HG03135 (cell line): Measurements from ENCODE around the gene ACKR1.

Source experiments
- ATAC-seq: cut with Tn5 transposase; IDR thresholded peaks from one replicate; pipeline ENCODE4 v1.9.1; 2021; ENCODE audit warnings: mild to moderate bottlenecking, moderate library complexity; ENCODE audit not compliant: unreplicated experiment

Gene ACKR1

GRCh38 chr1:159187033-159187432 lies 17.6 kb upstream of the ACKR1 start:
- ATAC-seq = no peak

GRCh38 chr1:159187647-159188374 lies 16.9 kb upstream of the ACKR1 start:
- no peak for ATAC-seq

- ATAC-seq = peak; percentile 80
Measured at GRCh38 chr1:159188375-159188788, 16.3 kb upstream of the ACKR1 start.

- ATAC-seq = no peak
Measured at GRCh38 chr1:159190441-159190840, 14.2 kb upstream of the ACKR1 start.

- ATAC-seq = no peak
Measured at GRCh38 chr1:159196543-159196942, 8.1 kb upstream of the ACKR1 start.

GRCh38 chr1:159197561-159198557 lies 6.8 kb upstream of the ACKR1 start:
- ATAC-seq = peak; percentile 81

- ATAC-seq = no peak
Measured at GRCh38 chr1:159199901-159200300, 4.8 kb upstream of the ACKR1 start.

GRCh38 chr1:159200769-159201168 lies 3.9 kb upstream of the ACKR1 start:
- ATAC-seq = no peak

- ATAC-seq = no peak
Measured at GRCh38 chr1:159201642-159202041, 3.0 kb upstream of the ACKR1 start.

GRCh38 chr1:159203610-159204009 lies 1.1 kb upstream of the ACKR1 start:
- no peak for ATAC-seq

GRCh38 chr1:159205225-159205624 lies 550 bp downstream of the ACKR1 start:
- ATAC-seq = no peak

GRCh38 chr1:159206110-159206509 lies 1.4 kb downstream of the ACKR1 start:
- no peak for ATAC-seq

- no peak for ATAC-seq
Measured at GRCh38 chr1:159207080-159207479, 2.4 kb downstream of the ACKR1 start.

GRCh38 chr1:159207774-159208173 lies 3.1 kb downstream of the ACKR1 start:
- no peak for ATAC-seq

- ATAC-seq = no peak
Measured at GRCh38 chr1:159208175-159208825, 3.6 kb downstream of the ACKR1 start.

GRCh38 chr1:159209061-159209460 lies 4.4 kb downstream of the ACKR1 start:
- ATAC-seq = no peak

- ATAC-seq = no peak
Measured at GRCh38 chr1:159211331-159212136, 6.9 kb downstream of the ACKR1 start.

- ATAC-seq = no peak
Measured at GRCh38 chr1:159212596-159212995, 7.9 kb downstream of the ACKR1 start.

GRCh38 chr1:159214149-159214760 lies 9.6 kb downstream of the ACKR1 start:
- no peak for ATAC-seq
